ENCODE data around the gene NRIP1.

Gene NRIP1

GRCh38 chr21:15053500-15053899, 11.3 kb downstream of the NRIP1 start:
- no peak overlapping the region for H3K4me3 ChIP-seq (replicated peaks; ENCODE audit: low read depth, low read length)
- no peak for DNase-seq (ENCODE audit: low read depth)
- TF ChIP-seq CTCF (IDR thresholded peaks at IDR 0.05; ENCODE audit: low read length, missing control alignments) = no peak

GRCh38 chr21:15052459-15052763, 12.4 kb downstream of the NRIP1 start:
- no peak for TF ChIP-seq CTCF (IDR thresholded peaks at IDR 0.05; ENCODE audit: low read length, missing control alignments)
- DNase-seq (ENCODE audit: low read depth) = no peak
- no peak overlapping the region for H3K4me3 ChIP-seq (replicated peaks; ENCODE audit: low read depth, low read length)

- DNase-seq (ENCODE audit: low read depth) = no peak
- H3K4me3 ChIP-seq (replicated peaks; ENCODE audit: low read depth, low read length) = no peak overlapping the region
- TF ChIP-seq CTCF (IDR thresholded peaks at IDR 0.05; ENCODE audit: low read length, missing control alignments) = no peak
These were observed 12.9 kb downstream of the NRIP1 start for GRCh38 chr21:15051644-15052458.

GRCh38 chr21:15050568-15051377, 14.0 kb downstream of the NRIP1 start:
- no peak overlapping the region for H3K4me3 ChIP-seq (replicated peaks; ENCODE audit: low read depth, low read length)
- no peak for DNase-seq (ENCODE audit: low read depth)
- TF ChIP-seq CTCF (IDR thresholded peaks at IDR 0.05; ENCODE audit: low read length, missing control alignments) = no peak

GRCh38 chr21:15045017-15045416, 19.8 kb downstream of the NRIP1 start:
- no peak for TF ChIP-seq CTCF (IDR thresholded peaks at IDR 0.05; ENCODE audit: low read length, missing control alignments)
- H3K4me3 ChIP-seq (replicated peaks; ENCODE audit: low read depth, low read length) = no peak overlapping the region
- no peak for DNase-seq (ENCODE audit: low read depth)

- no peak for TF ChIP-seq CTCF (IDR thresholded peaks at IDR 0.05; ENCODE audit: low read length, missing control alignments)
- DNase-seq (ENCODE audit: low read depth) = no peak
- H3K4me3 ChIP-seq (replicated peaks; ENCODE audit: low read depth, low read length) = no peak overlapping the region
These were observed 22.3 kb downstream of the NRIP1 start for GRCh38 chr21:15042531-15042930.

All from fibroblast of pulmonary artery (primary cell).